Right atrium auricular region (tissue), 2 donors: Measurements from ENCODE around the gene NVL. TPM values are rescaled to one million over a fixed set of nuclear protein-coding genes. Genes with fewer than 3 reads are reported as not detected.

Source experiments
- DNase-seq: peaks from one replicate; pipeline ENCODE4 v3.0.0-alpha.2; 2019; ENCODE audit warnings: low spot score
- H3K27ac ChIP-seq, 2 donors: fragments of 200-600 bp; sonication (generic); 1 replicate in 1 of 2; 2 replicates in 1 of 2; pipeline ENCODE4 v1.5.1; 2016 to 2019
- H3K27me3 ChIP-seq, 2 donors: fragments of 200-600 bp; sonication (generic); one replicate each; pipeline versions ENCODE4 v1.5.1 to v1.6.0; 2017 to 2019
- H3K36me3 ChIP-seq: fragments of 200-600 bp; sonication (generic); one replicate; pipeline ENCODE4 v1.5.1; 2016
- H3K4me1 ChIP-seq, 2 donors: fragments of 200-600 bp; sonication (generic); one replicate each; pipeline versions ENCODE4 v1.5.1 to v1.6.0; 2017 to 2019
- H3K4me3 ChIP-seq, 2 donors: fragments of 200-600 bp; sonication (generic); 1 replicate in 1 of 2; 2 replicates in 1 of 2; pipeline ENCODE4 v1.5.1; 2017 to 2019; ENCODE audit warnings: mild to moderate bottlenecking in 1 of 2, moderate library complexity in 1 of 2
- H3K9me3 ChIP-seq, 2 donors: fragments of 200-600 bp; sonication (generic); one replicate each; pipeline ENCODE4 v1.5.1; 2019
- CTCF ChIP-seq, 2 donors: fragments of 200-600 bp; sonication (generic); IDR thresholded peaks; one replicate each; pipeline ENCODE4 v1.5.1; 2019; ENCODE audit warnings: antibody characterized with exemption in 2 of 2
- total RNA-seq, 2 donors: library from RNA; depleted of rRNA; stranded (reverse); fragments of >200 nt; gene quantifications; one replicate each; pipeline ENCODE4 v1.1.0, GENCODE V29; 2016

Gene NVL
- total RNA-seq, 2 donors from 2014 or later: 7.5 to 8.3 TPM

GRCh38 chr1:224368409-224368808 lies 38.4 kb upstream of the NVL start:
- no peaks in the 10 kb centered on the region for H3K9me3 ChIP-seq
- no peak overlapping the region for H3K27ac ChIP-seq
- H3K36me3 ChIP-seq: peaks cover 70% of the 10 kb centered on the region
- H3K4me1 ChIP-seq: no peaks in the 10 kb centered on the region
- no peak overlapping the region for H3K4me3 ChIP-seq
- no peak for TF ChIP-seq CTCF (IDR thresholded peaks at IDR 0.05)
- DNase-seq: no peak
- no peaks in the 10 kb centered on the region for H3K27me3 ChIP-seq

- peaks cover 0 to 17% of the 10 kb centered on the region in 2 donors for H3K4me1 ChIP-seq
- no peaks in the 10 kb centered on the region for H3K9me3 ChIP-seq
- H3K27ac ChIP-seq: no peak overlapping the region
- no peak for TF ChIP-seq CTCF (IDR thresholded peaks at IDR 0.05)
- no peak overlapping the region for H3K4me3 ChIP-seq
- H3K36me3 ChIP-seq: peaks cover 3% of the 10 kb centered on the region
- H3K27me3 ChIP-seq: no peaks in the 10 kb centered on the region
- DNase-seq: no peak
These were observed 29.2 kb upstream of the NVL start for GRCh38 chr1:224359207-224359606.

- Histone ChIP-seq H3K4me1 (peaks cover 0 to 17% of the 10 kb centered on the region in 2 donors), H3K27ac (peak overlapping the region in 1 of 2 donors; percentile 94), H3K27me3 (no peaks in the 10 kb centered on the region), H3K36me3 (no peaks in the 10 kb centered on the region), H3K4me3 (peak overlapping the region in 1 of 2 donors; percentile 86), H3K9me3 (no peaks in the 10 kb centered on the region)
- no peak for DNase-seq
- TF ChIP-seq CTCF (IDR thresholded peaks at IDR 0.05): no peak
These were observed 28.3 kb upstream of the NVL start for GRCh38 chr1:224358237-224358636.

- peak overlapping the region; percentile 86 to 87 for H3K4me3 ChIP-seq
- peak overlapping the region; percentile 89 to 94 for H3K27ac ChIP-seq
- peaks cover 0 to 17% of the 10 kb centered on the region in 2 donors for H3K4me1 ChIP-seq
- no peaks in the 10 kb centered on the region for H3K27me3 ChIP-seq
- DNase-seq: no peak
- no peaks in the 10 kb centered on the region for H3K9me3 ChIP-seq
- no peaks in the 10 kb centered on the region for H3K36me3 ChIP-seq
- TF ChIP-seq CTCF (IDR thresholded peaks at IDR 0.05): no peak
These were observed 27.7 kb upstream of the NVL start for GRCh38 chr1:224357626-224358124.

GRCh38 chr1:224356685-224357625 lies 27.0 kb upstream of the NVL start, which contains the start of gene CNIH4:
Gene CNIH4, plus strand, starts transcription at chr1:224356879. Its CDS starts 46 bp downstream, at chr1:224356925.
- H3K36me3 ChIP-seq: no peaks in the 10 kb centered on the region
- peak within 1 kb of the TSS; percentile 89 to 94 for H3K27ac ChIP-seq
- DNase-seq: peak; percentile 93
- no peaks in the 10 kb centered on the region for H3K9me3 ChIP-seq
- TF ChIP-seq CTCF (IDR thresholded peaks at IDR 0.05): no peak
- no peaks in the 10 kb centered on the region for H3K27me3 ChIP-seq
- peaks cover 0 to 17% of the 10 kb centered on the region in 2 donors for H3K4me1 ChIP-seq
- peak within 1 kb of the TSS; percentile 86 to 87 for H3K4me3 ChIP-seq
